Endometrial microvascular endothelial cells (primary cell): ENCODE results near the gene GADL1. TPM values are rescaled to one million over a fixed set of nuclear protein-coding genes. Genes with fewer than 3 reads are reported as not detected.

Source experiments
- in situ Hi-C: cut with HindIII; loops from 2 replicates; pipeline ENCODE4 v1.10.0; 2017; ENCODE audit warnings: low sequenced_read_pairs, low pct_unique_long_range_greater_than_20kb; ENCODE audit errors: inconsistent ontology term
- total RNA-seq: library from RNA; depleted of rRNA; stranded (reverse); fragments of >200 nt; gene quantifications from one replicate; pipeline ENCODE4 v1.2.3, GENCODE V29; 2015; ENCODE audit errors: inconsistent ontology term

The GADL1 gene
- total RNA-seq, 1 donor from 2014 or later = 0.09 TPM

DNA sequence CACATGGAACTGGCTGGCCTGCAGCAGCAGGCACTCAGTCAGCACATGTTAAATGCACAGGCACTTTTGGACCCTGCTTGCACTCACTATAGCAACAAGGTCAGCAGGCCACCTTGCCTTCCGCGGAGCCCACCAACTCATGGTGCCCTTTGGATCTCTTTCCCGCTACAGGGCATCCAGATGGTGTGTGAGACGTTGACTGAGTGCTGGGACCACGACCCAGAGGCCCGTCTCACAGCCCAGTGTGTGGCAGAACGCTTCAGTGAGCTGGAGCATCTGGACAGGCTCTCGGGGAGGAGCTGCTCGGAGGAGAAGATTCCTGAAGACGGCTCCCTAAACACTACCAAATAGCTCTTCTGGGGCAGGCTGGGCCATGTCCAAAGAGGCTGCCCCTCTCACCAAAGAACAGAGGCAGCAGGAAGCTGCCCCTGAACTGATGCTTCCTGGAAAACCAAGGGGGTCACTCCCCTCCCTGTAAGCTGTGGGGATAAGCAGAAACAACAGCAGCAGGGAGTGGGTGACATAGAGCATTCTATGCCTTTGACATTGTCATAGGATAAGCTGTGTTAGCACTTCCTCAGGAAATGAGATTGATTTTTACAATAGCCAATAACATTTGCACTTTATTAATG lies 203.1 kb downstream of the GADL1 start:
- in situ Hi-C loops = no loop called here

DNA sequence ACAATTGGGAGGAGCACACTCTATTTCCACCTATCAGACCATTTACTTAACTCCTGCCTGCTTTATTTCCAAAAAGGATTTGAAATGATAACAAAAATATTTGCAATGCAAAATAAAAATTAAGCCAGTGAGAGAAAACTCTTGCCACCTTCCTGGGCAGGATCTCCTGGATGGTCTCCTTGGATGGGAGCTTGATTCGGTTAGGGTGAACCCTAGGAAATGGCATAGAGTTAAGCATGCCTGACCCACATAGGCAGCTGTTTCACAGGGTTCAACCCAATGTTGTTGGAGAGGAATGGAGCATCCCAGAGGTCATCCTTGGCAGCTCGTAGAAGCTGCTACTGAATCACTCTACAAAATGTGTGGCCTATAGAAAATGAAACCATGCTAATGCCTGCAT lies 204.3 kb downstream of the GADL1 start:
- in situ Hi-C loops = no loop called here

DNA sequence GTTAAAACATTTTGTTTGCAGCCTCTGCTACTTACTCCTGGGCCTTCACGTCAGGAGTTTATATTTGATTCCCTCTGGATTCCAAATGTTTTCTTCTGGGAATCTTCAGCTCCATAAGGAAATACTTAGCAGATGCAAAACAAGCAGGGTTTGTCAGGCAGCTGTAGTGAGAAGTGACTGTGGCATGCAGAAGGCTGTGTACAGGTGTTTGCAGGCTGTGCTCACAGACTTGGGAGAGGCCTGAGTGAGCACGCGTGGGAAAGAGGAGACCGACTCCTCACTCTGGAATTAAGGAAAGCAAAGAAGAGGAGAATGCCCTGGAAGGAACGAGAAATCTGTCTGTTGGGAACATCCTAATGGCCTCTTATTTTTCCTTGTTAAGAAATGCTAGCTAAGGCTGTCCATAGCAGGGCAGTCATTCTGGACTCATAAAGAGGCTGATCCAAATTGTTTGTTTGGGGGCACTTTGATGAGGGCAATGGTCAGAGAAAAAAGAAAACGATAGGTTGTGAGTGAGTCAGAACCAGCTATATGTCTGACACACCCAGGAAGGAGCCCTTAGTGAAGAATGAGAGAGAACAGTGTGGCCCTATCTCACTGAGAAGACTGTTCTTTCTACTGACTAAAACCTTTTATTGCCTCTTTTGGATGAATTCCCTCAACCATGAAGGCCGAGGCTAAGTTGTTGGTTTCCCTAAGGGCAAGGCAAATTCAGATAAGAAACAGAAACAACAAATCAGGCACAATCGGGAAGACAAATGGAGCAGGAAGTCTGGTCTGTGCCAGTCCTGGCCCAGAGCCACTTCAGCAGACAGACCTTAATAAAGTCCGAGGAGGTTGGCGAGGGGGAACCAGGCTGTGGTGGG lies 205.5 kb downstream of the GADL1 start:
- in situ Hi-C loops = no loop called here

GRCh38 chr3:30687930-30688570 lies 206.4 kb downstream of the GADL1 start:
- in situ Hi-C loops = no loop called here

DNA sequence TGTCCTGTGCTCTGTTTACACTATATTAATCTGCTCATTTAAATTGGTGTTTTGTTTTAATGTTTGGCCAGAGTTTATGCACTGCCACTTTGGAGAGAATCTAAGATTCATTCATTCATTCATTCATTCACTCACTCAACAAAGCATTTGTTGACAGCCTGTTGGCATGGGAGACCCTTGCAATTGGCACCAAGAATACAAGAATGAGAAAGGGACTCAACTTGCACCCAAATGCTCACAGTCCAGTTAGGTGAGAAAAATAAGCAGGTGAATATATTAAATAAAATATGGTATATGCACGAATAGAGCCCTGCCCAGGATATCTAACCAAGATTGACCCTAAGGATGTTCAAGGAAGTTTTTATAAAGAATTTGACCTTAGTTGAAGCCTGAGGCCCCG lies 207.7 kb downstream of the GADL1 start:
- in situ Hi-C loops = no loop called here

DNA sequence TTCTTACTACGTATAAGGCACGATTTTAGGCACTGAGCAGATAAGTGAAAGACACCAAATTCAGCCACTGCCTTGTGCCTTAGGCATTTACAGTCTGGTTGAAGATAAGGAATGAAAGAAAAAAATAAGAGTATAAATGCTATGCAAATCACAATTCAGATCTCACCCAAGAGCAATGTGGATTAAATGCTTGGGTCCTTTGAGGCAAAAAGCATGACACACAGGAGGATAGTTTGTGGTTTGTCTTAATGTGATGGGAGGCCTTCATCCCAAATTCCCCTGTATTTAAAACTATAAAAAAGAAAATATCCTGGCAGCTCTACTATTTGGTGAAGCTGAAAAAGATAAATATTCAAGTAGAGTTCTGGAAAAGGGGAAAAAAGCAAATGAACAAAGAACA lies 208.3 kb downstream of the GADL1 start:
- in situ Hi-C loops = no loop called here

- in situ Hi-C loops = no loop called here
These were observed 209.2 kb downstream of the GADL1 start for GRCh38 chr3:30685267-30685667.

DNA sequence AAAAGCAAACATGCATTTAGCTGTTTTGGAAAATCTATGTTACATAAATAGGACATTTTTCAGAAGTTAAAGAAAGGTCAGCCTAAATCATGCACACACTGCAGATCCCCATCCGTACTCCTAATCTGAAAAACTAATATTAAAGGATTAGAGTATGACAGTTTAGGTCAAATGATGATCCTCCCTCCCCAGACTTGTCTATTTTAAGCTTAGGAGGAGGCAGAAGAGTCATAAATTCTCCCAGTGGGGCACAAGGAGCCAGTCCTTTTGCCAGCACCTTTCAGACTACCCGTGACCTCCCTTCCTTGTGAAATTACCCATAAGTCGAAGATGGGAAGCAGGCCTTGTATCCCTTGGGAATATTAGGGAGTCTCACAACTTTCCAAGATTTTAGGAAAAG lies 210.1 kb downstream of the GADL1 start:
- in situ Hi-C loops = no loop called here

GRCh38 chr3:30683769-30684168 lies 210.7 kb downstream of the GADL1 start:
- in situ Hi-C loops = no loop called here

GRCh38 chr3:30682434-30683155 lies 211.9 kb downstream of the GADL1 start:
- in situ Hi-C loops = no loop called here

DNA sequence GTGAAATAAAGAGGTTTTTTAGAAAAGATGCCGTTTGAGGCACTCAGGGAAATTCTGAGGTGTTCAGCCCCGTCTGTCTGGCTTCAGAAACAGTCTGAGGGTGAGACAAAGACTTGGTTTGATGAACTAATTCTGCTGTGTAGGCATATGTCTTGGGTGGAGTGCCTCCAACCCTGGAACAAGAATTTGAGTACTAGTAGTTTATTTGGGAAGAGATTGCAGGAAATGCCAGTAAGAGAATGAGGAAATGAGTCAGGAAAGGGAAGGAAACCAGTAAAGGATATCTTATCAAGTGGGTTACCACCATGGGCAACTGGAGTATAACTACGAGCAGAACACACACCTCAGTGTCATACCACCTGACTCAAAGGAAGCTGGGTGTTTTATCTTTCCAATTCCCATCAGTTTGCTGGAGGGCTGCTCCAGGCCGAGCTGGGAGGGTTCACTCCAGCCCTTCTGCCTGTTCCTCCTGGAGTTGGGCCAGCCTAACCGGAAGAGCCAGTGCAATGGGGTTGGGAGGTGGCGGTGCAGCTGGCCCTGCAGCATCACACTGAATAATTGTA lies 212.7 kb downstream of the GADL1 start:
- in situ Hi-C loops = no loop called here

GRCh38 chr3:30680789-30681648 lies 213.4 kb downstream of the GADL1 start:
- in situ Hi-C loops = no loop called here

GRCh38 chr3:30679045-30679444 lies 215.4 kb downstream of the GADL1 start:
- in situ Hi-C loops = no loop called here

GRCh38 chr3:30677347-30677685 lies 217.1 kb downstream of the GADL1 start:
- in situ Hi-C loops = no loop called here

- in situ Hi-C loops = no loop called here
These were observed 217.8 kb downstream of the GADL1 start for GRCh38 chr3:30676424-30677346.
